Measurements from ENCODE around the gene KREMEN1.

DNA sequence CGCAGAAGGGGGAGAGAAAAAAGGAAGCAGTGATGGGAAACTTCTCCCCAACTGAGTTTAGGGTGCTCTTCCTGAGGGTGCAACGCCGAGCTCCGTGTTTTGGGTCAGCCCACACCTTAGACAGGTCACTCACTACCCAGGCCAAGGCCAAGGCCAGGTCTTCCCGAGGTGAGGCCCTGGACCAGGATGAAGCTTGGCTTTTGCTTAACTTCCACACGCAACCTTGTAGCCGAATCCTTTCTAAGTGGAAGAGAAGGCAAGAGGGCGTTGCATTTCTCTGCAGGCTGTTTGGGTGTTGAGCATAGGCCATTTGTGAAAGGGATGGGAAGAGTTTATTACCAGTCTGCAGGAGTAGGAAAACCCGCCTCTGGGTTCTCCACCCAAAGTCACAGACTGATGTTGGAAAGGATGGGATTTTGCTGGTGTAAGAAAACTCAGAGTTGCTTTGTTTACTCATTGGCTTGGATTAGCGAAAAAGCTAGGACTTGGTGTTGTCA, 1.5 kb downstream of the KREMEN1 start:
- no peak for TF ChIP-seq EZH2 (IDR thresholded peaks at IDR 0.05; ENCODE audit: low read length, unreplicated experiment)
- TF ChIP-seq, protein P1, sequence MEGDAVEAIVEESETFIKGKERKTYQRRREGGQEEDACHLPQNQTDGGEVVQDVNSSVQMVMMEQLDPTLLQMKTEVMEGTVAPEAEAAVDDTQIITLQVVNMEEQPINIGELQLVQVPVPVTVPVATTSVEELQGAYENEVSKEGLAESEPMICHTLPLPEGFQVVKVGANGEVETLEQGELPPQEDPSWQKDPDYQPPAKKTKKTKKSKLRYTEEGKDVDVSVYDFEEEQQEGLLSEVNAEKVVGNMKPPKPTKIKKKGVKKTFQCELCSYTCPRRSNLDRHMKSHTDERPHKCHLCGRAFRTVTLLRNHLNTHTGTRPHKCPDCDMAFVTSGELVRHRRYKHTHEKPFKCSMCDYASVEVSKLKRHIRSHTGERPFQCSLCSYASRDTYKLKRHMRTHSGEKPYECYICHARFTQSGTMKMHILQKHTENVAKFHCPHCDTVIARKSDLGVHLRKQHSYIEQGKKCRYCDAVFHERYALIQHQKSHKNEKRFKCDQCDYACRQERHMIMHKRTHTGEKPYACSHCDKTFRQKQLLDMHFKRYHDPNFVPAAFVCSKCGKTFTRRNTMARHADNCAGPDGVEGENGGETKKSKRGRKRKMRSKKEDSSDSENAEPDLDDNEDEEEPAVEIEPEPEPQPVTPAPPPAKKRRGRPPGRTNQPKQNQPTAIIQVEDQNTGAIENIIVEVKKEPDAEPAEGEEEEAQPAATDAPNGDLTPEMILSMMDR (conservative IDR thresholded peaks at IDR 0.05; ENCODE audit: low read depth, low read length): no peak

All from PC-3 (cell line).